Caco-2 (cell line): Measurements from ENCODE around the gene PPP2R3B. TPM values are rescaled to one million over a fixed set of nuclear protein-coding genes. Genes with fewer than 3 reads are reported as not detected.

Experiments
- BruUV-seq: library from RNA; stranded (reverse); fragments of 400-500 nt; replicated peaks from 2 replicates; lab custom pipeline; 2021; lab: Mats Ljungman, UMichigan
- CTCF ChIA-PET: fragments of 300-600 bp; sonication (Branson Sonifier 250); formaldehyde crosslinking; loops from one replicate; lab custom pipeline; 2022; ENCODE audit warnings: antibody characterized with exemption; lab: Charles Lee
- POLR2A ChIA-PET: fragments of 300-600 bp; sonication (Branson Sonifier 250); formaldehyde crosslinking; loops from one replicate; lab custom pipeline; 2022; ENCODE audit warnings: antibody characterized with exemption; lab: Charles Lee
- DNase-seq, 2 experiments: peaks; one replicate each; pipeline versions ENCODE4 v3.0.0 to v3.0.0-alpha.2; 2020 to 2022
- H3K27me3 ChIP-seq: replicated peaks from 2 replicates; pipeline ENCODE4 v1.6.0; 2011; ENCODE audit warnings: low read length; ENCODE audit not compliant: control insufficient read depth, insufficient read depth
- H3K36me3 ChIP-seq: 2 replicates; pipeline ENCODE4 v1.5.1; 2011; ENCODE audit warnings: low read length; ENCODE audit not compliant: control insufficient read depth, insufficient read depth
- H3K4me1 ChIP-seq: fragments of 250-450 bp; sonication (Bioruptor Pico); 2 replicates; pipeline ENCODE4 v1.5.1; 2020; ENCODE audit warnings: mild to moderate bottlenecking
- H3K4me3 ChIP-seq: 2 replicates; pipeline ENCODE4 v1.5.1; 2011; ENCODE audit warnings: low read depth, mild to moderate bottlenecking, control low read depth, low read length
- H3K9me3 ChIP-seq: fragments of 250-450 bp; sonication (Bioruptor Pico); 2 replicates; pipeline ENCODE4 v1.5.1; 2020; ENCODE audit warnings: mild to moderate bottlenecking, moderate library complexity
- H3K27ac Mint-ChIP-seq: one replicate; pipeline ENCODE4 v1.8.0; 2022; ENCODE audit warnings: mixed read lengths; ENCODE audit not compliant: unreplicated experiment
- H3K27me3 Mint-ChIP-seq: one replicate; pipeline ENCODE4 v1.8.0; 2022; ENCODE audit warnings: mixed read lengths; ENCODE audit not compliant: insufficient read depth, unreplicated experiment
- H3K36me3 Mint-ChIP-seq: one replicate; pipeline ENCODE4 v1.8.0; 2022; ENCODE audit warnings: mild to moderate bottlenecking, mixed read lengths; ENCODE audit not compliant: insufficient read depth, unreplicated experiment
- H3K4me1 Mint-ChIP-seq: one replicate; pipeline ENCODE4 v1.8.0; 2022; ENCODE audit warnings: low read depth, mixed read lengths; ENCODE audit not compliant: unreplicated experiment
- H3K4me3 Mint-ChIP-seq: one replicate; pipeline ENCODE4 v1.8.0; 2022; ENCODE audit warnings: mild to moderate bottlenecking, moderate library complexity, mixed read lengths; ENCODE audit not compliant: unreplicated experiment
- H3K9me3 Mint-ChIP-seq: one replicate; pipeline ENCODE4 v1.8.0; 2022; ENCODE audit warnings: mixed read lengths; ENCODE audit not compliant: unreplicated experiment
- intact Hi-C: fragments of 100-400 bp; cut with micrococcal nuclease; formaldehyde crosslinking; loops from one replicate; pipeline ENCODE4 v1.10.0; 2022; ENCODE audit not compliant: unreplicated experiment
- total RNA-seq: library from RNA; stranded (reverse); gene quantifications from 2 replicates; pipeline ENCODE4 v1.2.3, GENCODE V29; 2022
- TF ChIP-seq, protein P1 (sequence below), 2 experiments: fragments of 200-600 bp in 1 of 2; IDR thresholded peaks; 1 replicate in 1 of 2; 2 replicates in 1 of 2; pipeline versions ENCODE4 v1.5.1 to v1.8.0; 2011 to 2022; ENCODE audit warnings: antibody characterized with exemption in 1 of 2, control low read depth in 1 of 2, inconsistent platforms in 1 of 2, low read depth in 1 of 2, low read length in 1 of 2, mild to moderate bottlenecking in 1 of 2, moderate library complexity in 1 of 2; ENCODE audit not compliant: insufficient read depth in 1 of 2, severe bottlenecking in 1 of 2, unreplicated experiment in 1 of 2

The PPP2R3B gene
- total RNA-seq, 1 experiment from 2014 or later = 71.3 TPM

GRCh38 chrX:363621-364375 lies 22.9 kb downstream of the PPP2R3B start:
- H3K27me3 ChIP-seq = no peaks in the 10 kb centered on the region
- H3K9me3 Mint-ChIP-seq = peaks cover 18% of the 10 kb centered on the region
- BruUV-seq = no TSS peak
- DNase-seq = no peak
- CTCF ChIA-PET = no interaction called here
- H3K27me3 Mint-ChIP-seq = no peaks in the 10 kb centered on the region
- intact Hi-C loops = no loop called here
- TF ChIP-seq, protein P1, sequence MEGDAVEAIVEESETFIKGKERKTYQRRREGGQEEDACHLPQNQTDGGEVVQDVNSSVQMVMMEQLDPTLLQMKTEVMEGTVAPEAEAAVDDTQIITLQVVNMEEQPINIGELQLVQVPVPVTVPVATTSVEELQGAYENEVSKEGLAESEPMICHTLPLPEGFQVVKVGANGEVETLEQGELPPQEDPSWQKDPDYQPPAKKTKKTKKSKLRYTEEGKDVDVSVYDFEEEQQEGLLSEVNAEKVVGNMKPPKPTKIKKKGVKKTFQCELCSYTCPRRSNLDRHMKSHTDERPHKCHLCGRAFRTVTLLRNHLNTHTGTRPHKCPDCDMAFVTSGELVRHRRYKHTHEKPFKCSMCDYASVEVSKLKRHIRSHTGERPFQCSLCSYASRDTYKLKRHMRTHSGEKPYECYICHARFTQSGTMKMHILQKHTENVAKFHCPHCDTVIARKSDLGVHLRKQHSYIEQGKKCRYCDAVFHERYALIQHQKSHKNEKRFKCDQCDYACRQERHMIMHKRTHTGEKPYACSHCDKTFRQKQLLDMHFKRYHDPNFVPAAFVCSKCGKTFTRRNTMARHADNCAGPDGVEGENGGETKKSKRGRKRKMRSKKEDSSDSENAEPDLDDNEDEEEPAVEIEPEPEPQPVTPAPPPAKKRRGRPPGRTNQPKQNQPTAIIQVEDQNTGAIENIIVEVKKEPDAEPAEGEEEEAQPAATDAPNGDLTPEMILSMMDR (IDR thresholded peaks at IDR 0.05; ENCODE audit: insufficient read depth in 1 of 2, low read depth in 1 of 2, low read length in 1 of 2, severe bottlenecking in 1 of 2, unreplicated experiment in 1 of 2) = no peak
- no peak overlapping the region for H3K4me3 ChIP-seq
- H3K36me3 ChIP-seq = peaks cover 4% of the 10 kb centered on the region
- no peak overlapping the region for H3K27ac Mint-ChIP-seq
- H3K9me3 ChIP-seq = peaks cover 9% of the 10 kb centered on the region
- H3K36me3 Mint-ChIP-seq = peaks cover 51% of the 10 kb centered on the region
- POLR2A ChIA-PET = no interaction called here
- H3K4me1 Mint-ChIP-seq = no peaks in the 10 kb centered on the region
- no peaks in the 10 kb centered on the region for H3K4me1 ChIP-seq
- H3K4me3 Mint-ChIP-seq = no peak overlapping the region

GRCh38 chrX:362937-363620 lies 23.6 kb downstream of the PPP2R3B start:
- Mint-ChIP-seq H3K27me3 (no peaks in the 10 kb centered on the region), H3K4me1 (no peaks in the 10 kb centered on the region), H3K36me3 (peaks cover 58% of the 10 kb centered on the region), H3K9me3 (peaks cover 18% of the 10 kb centered on the region), H3K27ac (no peak overlapping the region), H3K4me3 (no peak overlapping the region)
- Histone ChIP-seq H3K4me3 (no peak overlapping the region), H3K27me3 (no peaks in the 10 kb centered on the region), H3K4me1 (no peaks in the 10 kb centered on the region), H3K9me3 (peaks cover 9% of the 10 kb centered on the region), H3K36me3 (peaks cover 4% of the 10 kb centered on the region)
- CTCF ChIA-PET = no interaction called here
- BruUV-seq = no TSS peak
- TF ChIP-seq, protein P1 (IDR thresholded peaks at IDR 0.05; ENCODE audit: insufficient read depth in 1 of 2, low read depth in 1 of 2, low read length in 1 of 2, severe bottlenecking in 1 of 2, unreplicated experiment in 1 of 2) = no peak
- intact Hi-C loops = no loop called here
- DNase-seq = no peak
- POLR2A ChIA-PET = no interaction called here

- ChIA-PET CTCF (no interaction called here), POLR2A (no interaction called here)
- H3K4me1 Mint-ChIP-seq = no peaks in the 10 kb centered on the region
- no TSS peak for BruUV-seq
- H3K27me3 ChIP-seq = no peaks in the 10 kb centered on the region
- H3K27me3 Mint-ChIP-seq = no peaks in the 10 kb centered on the region
- intact Hi-C loops = no loop called here
- no peak for DNase-seq
- peaks cover 9% of the 10 kb centered on the region for H3K9me3 ChIP-seq
- H3K36me3 Mint-ChIP-seq = peaks cover 64% of the 10 kb centered on the region
- H3K4me3 Mint-ChIP-seq = no peak overlapping the region
- TF ChIP-seq, protein P1 (IDR thresholded peaks at IDR 0.05; ENCODE audit: insufficient read depth in 1 of 2, low read depth in 1 of 2, low read length in 1 of 2, severe bottlenecking in 1 of 2, unreplicated experiment in 1 of 2) = no peak
- no peak overlapping the region for H3K27ac Mint-ChIP-seq
- H3K4me3 ChIP-seq = no peak overlapping the region
- peaks cover 4% of the 10 kb centered on the region for H3K36me3 ChIP-seq
- no peaks in the 10 kb centered on the region for H3K4me1 ChIP-seq
- peaks cover 18% of the 10 kb centered on the region for H3K9me3 Mint-ChIP-seq
Measured at GRCh38 chrX:362351-362750, 24.4 kb downstream of the PPP2R3B start.
